HepG2 (cell line): ENCODE measurements around the gene TIAM1. TPM values are rescaled to one million over a fixed set of nuclear protein-coding genes. Genes with fewer than 3 reads are reported as not detected.

Source experiments
- ATAC-seq: fragments of 200-7000 bp; cut with Tn5 transposase; 3 replicates; pipeline ENCODE4 v1.9.1; 2020; ENCODE audit warnings: mild to moderate bottlenecking, moderate library complexity
- BruUV-seq: library from RNA; stranded (reverse); fragments of 400-500 nt; replicated peaks from 2 replicates; lab custom pipeline; 2021; lab: Mats Ljungman, UMichigan
- CTCF ChIA-PET: fragments of 300-600 bp; formaldehyde crosslinking; extraction: SDS; loops from one replicate; lab custom pipeline; 2021; ENCODE audit warnings: low total read pairs, inconsistent platforms, low intra/inter-chr PET ratio; lab: Yijun Ruan, JAX
- POLR2A ChIA-PET: fragments of 350-600 bp; sonication (Branson Sonifier 250); formaldehyde crosslinking; loops from one replicate; lab custom pipeline; 2020; ENCODE audit warnings: antibody characterized with exemption, inconsistent platforms; lab: Yijun Ruan, JAX
- DNase-seq: peaks from one replicate; pipeline ENCODE4 v3.0.0-alpha.2; 2015; ENCODE audit warnings: low spot score
- FAIRE-seq: peaks from 3 replicates; lab custom pipeline; 2011; peaks lifted over from hg19 to GRCh38; lab: Jason Lieb, UNC
- H2AFZ ChIP-seq: one replicate; pipeline ENCODE4 v1.6.1; 2011; ENCODE audit warnings: low read length, inconsistent platforms
- H3K27ac ChIP-seq: fragments of 300-600 bp; 3 replicates; pipeline ENCODE4 v1.8.0; 2011; ENCODE audit warnings: mixed run types, mild to moderate bottlenecking, mixed read lengths, low read length, inconsistent platforms; ENCODE audit not compliant: insufficient read depth; ENCODE audit errors: extremely low read length
- H3K27me3 ChIP-seq, 2 experiments: fragments of 200-600 bp in 1 of 2; 2 replicates in 1 of 2; 3 replicates in 1 of 2; pipeline versions ENCODE4 v1.6.0 to v1.8.0; 2011; ENCODE audit warnings: low read length in 2 of 2, mild to moderate bottlenecking in 2 of 2, moderate library complexity in 2 of 2, inconsistent platforms in 1 of 2; ENCODE audit not compliant: insufficient read depth in 2 of 2, control insufficient read depth in 1 of 2
- H3K36me3 ChIP-seq, 2 experiments: fragments of 200-600 bp in 1 of 2; replicated peaks in 1 of 2; 2 replicates in 1 of 2; 3 replicates in 1 of 2; pipeline versions ENCODE4 v1.5.1 to v1.8.0; 2011; ENCODE audit warnings: low read length in 2 of 2, inconsistent platforms in 1 of 2; ENCODE audit not compliant: insufficient read depth in 2 of 2, control insufficient read depth in 1 of 2
- H3K4me1 ChIP-seq: 2 replicates; pipeline ENCODE4 v1.5.1; 2012; ENCODE audit warnings: low read length, inconsistent platforms; ENCODE audit not compliant: insufficient read depth
- H3K4me2 ChIP-seq: 2 replicates; pipeline ENCODE4 v1.6.0; 2011; ENCODE audit warnings: low read depth, low read length, inconsistent platforms
- H3K4me3 ChIP-seq, 3 experiments: fragments of 200-600 bp in 1 of 3; sonication (generic), shearing (Covaris generic) in 1 of 3; replicated peaks in 1 of 3; 2 replicates each; pipeline ENCODE4 v1.5.1; 2011 to 2016; ENCODE audit warnings: low read length in 3 of 3, inconsistent platforms in 2 of 3, low read depth in 2 of 3, mild to moderate bottlenecking in 2 of 3, control low read depth in 1 of 3, mixed read lengths in 1 of 3; ENCODE audit not compliant: insufficient read depth in 1 of 3
- H3K79me2 ChIP-seq: one replicate; pipeline ENCODE4 v1.6.1; 2011; ENCODE audit warnings: low read length, inconsistent platforms; ENCODE audit not compliant: insufficient read depth
- H3K9ac ChIP-seq: 2 replicates; pipeline ENCODE4 v1.6.0; 2011; ENCODE audit warnings: mild to moderate bottlenecking, low read depth, low read length, inconsistent platforms; ENCODE audit not compliant: insufficient read depth
- H3K9me3 ChIP-seq: 2 replicates; pipeline ENCODE4 v1.5.1; 2012; ENCODE audit warnings: mild to moderate bottlenecking, low read length
- H4K20me1 ChIP-seq: 2 replicates; pipeline ENCODE4 v1.6.0; 2011; ENCODE audit warnings: inconsistent platforms, mild to moderate bottlenecking, low read length, moderate library complexity; ENCODE audit not compliant: insufficient read depth
- MATR3 ChIP-seq: sonication (generic); formaldehyde crosslinking; IDR thresholded peaks from 2 replicates; pipeline ENCODE4 v1.4.0; 2020; ENCODE audit warnings: missing genetic modification reagents
- NFIB ChIP-seq: sonication (generic); formaldehyde crosslinking; IDR thresholded peaks from 2 replicates; pipeline ENCODE4 v1.9.0; 2021; ENCODE audit warnings: missing genetic modification reagents, mild to moderate bottlenecking, borderline replicate concordance
- PPARG ChIP-seq: conservative IDR thresholded peaks from 2 replicates; pipeline ENCODE4 v1.6.1; 2016; ENCODE audit warnings: missing biosample characterization, missing genetic modification reagents
- ZNF235 ChIP-seq: sonication (generic); formaldehyde crosslinking; IDR thresholded peaks from 2 replicates; pipeline ENCODE4 v1.8.1; 2023; ENCODE audit warnings: mild to moderate bottlenecking, missing genetic modification reagents, borderline replicate concordance
- ZNF33B ChIP-seq: sonication (generic); formaldehyde crosslinking; IDR thresholded peaks from 2 replicates; pipeline ENCODE4 v1.5.1; 2020; ENCODE audit warnings: mild to moderate bottlenecking, missing genetic modification reagents
- WGBS: methylation state at CpG from one replicate; pipeline ENCODE4 v1.1.6; 2017; ENCODE audit warnings: low lambda C conversion rate; 5-methylcytosine and 5-hydroxymethylcytosine counted together
- in situ Hi-C: cut with HindIII; loops from 2 replicates; pipeline ENCODE4 v1.10.0; 2017; ENCODE audit warnings: low pct_unique_long_range_greater_than_20kb; ENCODE audit not compliant: extremely low pct_ligation_motif_present
- intact Hi-C: fragments of 100-400 bp; cut with micrococcal nuclease; formaldehyde crosslinking; loops from one replicate; pipeline ENCODE4 v1.10.0; 2022; ENCODE audit not compliant: unreplicated experiment
- polyA plus RNA-seq, 8 experiments: library from polyadenylated mRNA; depleted of rRNA in 3 of 8; stranded (reverse) in 7 of 8; unstranded in 1 of 8; fragments of >200 nt; fragmentation: Illumina TruSeq in 4 of 8; extraction: Trizol in 4 of 8; gene quantifications; 2 replicates each; pipeline versions ENCODE4 v1.2.1 to v1.2.3, GENCODE V29; 2011 to 2016; ENCODE audit warnings: low read depth in 4 of 8, missing spikeins in 1 of 8, mixed read lengths in 1 of 8; ENCODE audit not compliant: insufficient read depth in 1 of 8
- total RNA-seq, 5 experiments: library from RNA; depleted of rRNA; stranded (reverse); fragments of >200 nt; fragmentation: Illumina TruSeq; extraction: Trizol; gene quantifications; 2 replicates each; pipeline ENCODE4 v1.2.3, GENCODE V29; 2016; ENCODE audit warnings: low read depth in 1 of 5
- TF ChIP-seq, protein P1 (sequence below): sonication (generic); formaldehyde crosslinking; IDR thresholded peaks from 2 replicates; pipeline ENCODE4 v1.8.0; 2022; ENCODE audit warnings: low read depth, missing genetic modification reagents
- TF ChIP-seq, protein P2 (sequence below): sonication (generic); formaldehyde crosslinking; IDR thresholded peaks from 2 replicates; pipeline ENCODE4 v1.4.0; 2020; ENCODE audit warnings: missing genetic modification reagents, borderline replicate concordance
- TF ChIP-seq, protein P3 (sequence below): sonication (generic); formaldehyde crosslinking; conservative IDR thresholded peaks from 2 replicates; pipeline ENCODE4 v1.5.0; 2020; ENCODE audit warnings: missing genetic modification reagents

The TIAM1 gene
- total and polyA plus RNA-seq, 2 of the 13 experiments (the other 11 are each of a cell fraction or from before 2014, with no cell fraction given) = 0.13 to 0.24 TPM

DNA sequence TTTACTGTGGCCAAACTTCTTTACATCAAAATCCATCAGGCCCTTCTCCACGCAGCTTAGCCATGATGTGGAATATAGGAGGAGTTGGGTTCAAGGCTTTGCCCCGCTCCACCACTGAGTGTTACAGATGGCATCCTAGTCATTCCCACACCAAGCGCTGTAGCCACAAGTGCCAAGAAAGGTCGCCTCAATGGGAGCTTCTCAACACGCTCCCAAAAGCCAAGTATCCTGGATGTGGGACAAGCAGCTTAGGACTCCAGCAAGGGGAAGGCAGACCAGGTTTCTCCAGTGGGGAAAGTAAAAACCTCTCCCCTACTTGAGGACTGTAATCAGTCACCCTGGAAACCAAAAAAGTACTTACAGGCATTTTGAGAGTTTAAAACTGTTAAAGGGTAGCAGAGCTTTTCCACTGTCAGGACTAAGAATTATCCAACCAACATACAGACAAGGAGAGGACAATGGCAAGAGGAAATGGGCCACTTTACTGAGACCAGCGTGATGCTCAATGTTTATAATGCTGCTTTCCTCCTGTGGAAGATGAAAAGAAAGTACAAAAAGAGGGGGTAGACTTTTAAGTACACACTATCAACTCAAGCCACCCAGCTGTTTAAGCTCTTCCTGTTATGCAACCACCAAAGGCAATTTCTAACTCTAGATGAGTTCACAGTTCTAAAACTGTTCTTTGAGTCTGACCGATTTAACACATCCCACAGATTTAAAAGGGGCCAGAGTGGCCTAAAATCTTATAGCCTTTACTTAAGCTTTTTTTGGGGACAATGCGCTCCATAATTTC lies 185.1 kb downstream of the TIAM1 start:
- Histone ChIP-seq H3K79me2 (no peaks in the 10 kb centered on the region), H3K4me3 (no peak overlapping the region), H3K9ac (no peak overlapping the region), H3K27ac (no peak overlapping the region), H3K27me3 (no peaks in the 10 kb centered on the region; a peak in 1 of 5 replicates), H3K4me1 (no peaks in the 10 kb centered on the region), H3K9me3 (peaks cover 41% of the 10 kb centered on the region), H4K20me1 (no peaks in the 10 kb centered on the region), H3K4me2 (no peak overlapping the region)
- intact Hi-C loops = no loop called here
- BruUV-seq = no TSS peak
- CTCF ChIA-PET = no interaction called here
- TF ChIP-seq, protein P1, sequence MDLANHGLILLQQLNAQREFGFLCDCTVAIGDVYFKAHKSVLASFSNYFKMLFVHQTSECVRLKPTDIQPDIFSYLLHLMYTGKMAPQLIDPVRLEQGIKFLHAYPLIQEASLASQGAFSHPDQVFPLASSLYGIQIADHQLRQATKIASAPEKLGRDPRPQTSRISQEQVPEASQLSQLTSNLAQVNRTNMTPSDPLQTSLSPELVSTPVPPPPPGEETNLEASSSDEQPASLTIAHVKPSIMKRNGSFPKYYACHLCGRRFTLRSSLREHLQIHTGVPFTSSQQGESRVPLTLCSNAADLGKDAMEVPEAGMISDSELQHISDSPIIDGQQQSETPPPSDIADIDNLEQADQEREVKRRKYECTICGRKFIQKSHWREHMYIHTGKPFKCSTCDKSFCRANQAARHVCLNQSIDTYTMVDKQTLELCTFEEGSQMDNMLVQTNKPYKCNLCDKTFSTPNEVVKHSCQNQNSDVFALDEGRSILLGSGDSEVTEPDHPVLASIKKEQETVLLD (CRISPR knock-in tag) = no peak
- TF ChIP-seq, all 625 proteins: peak for 0
- DNase-seq (no peak), ATAC-seq (no peak), FAIRE-seq (no peak)
- in situ Hi-C loops = no loop called here
- Histone ChIP-seq H3K36me3 (no peaks in the 10 kb centered on the region), H2AFZ (no peak overlapping the region)
- POLR2A ChIA-PET = no interaction called here
- WGBS = 52% methylated on average over 8 of the region's 8 CpGs

DNA sequence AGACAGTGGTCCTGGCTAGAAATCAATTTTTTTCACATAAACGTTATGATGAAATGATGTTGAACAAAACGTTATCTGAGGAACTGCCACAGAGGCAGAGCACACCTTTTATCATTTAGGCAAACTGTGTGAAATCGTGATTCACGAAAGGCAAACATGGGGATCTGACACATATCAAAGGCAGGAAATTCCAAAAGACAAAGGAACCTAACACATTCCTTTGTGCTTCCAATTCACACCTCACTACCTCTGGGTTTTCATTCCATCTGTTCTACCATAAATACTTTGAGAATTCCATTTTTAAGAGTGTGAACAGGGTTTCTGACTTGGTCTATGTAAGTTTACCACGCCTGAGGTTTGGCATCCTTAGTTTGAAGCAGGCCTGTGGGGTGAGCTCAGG lies 186.3 kb downstream of the TIAM1 start:
- Histone ChIP-seq H3K79me2 (no peaks in the 10 kb centered on the region), H3K36me3 (no peaks in the 10 kb centered on the region), H3K27me3 (no peaks in the 10 kb centered on the region; a peak in 1 of 5 replicates), H3K4me2 (no peak overlapping the region), H3K4me1 (no peaks in the 10 kb centered on the region), H3K9me3 (peaks cover 42% of the 10 kb centered on the region), H3K27ac (no peak overlapping the region), H3K9ac (no peak overlapping the region), H4K20me1 (no peaks in the 10 kb centered on the region), H3K4me3 (no peak overlapping the region), H2AFZ (no peak overlapping the region)
- ChIA-PET POLR2A (no interaction called here), CTCF (no interaction called here)
- FAIRE-seq (no peak), ATAC-seq (no peak), DNase-seq (no peak)
- in situ Hi-C loops = no loop called here
- intact Hi-C loops = no loop called here
- BruUV-seq = no TSS peak
- 2% methylated on average over 5 of the region's 5 CpGs for WGBS
- TF ChIP-seq ZNF33B (CRISPR knock-in tag) (no peak), NFIB (CRISPR knock-in tag) (no peak), MATR3 (CRISPR knock-in tag) (no peak), PPARG (CRISPR knock-in tag) (no peak), ZNF235 (CRISPR knock-in tag) (no peak)
- TF ChIP-seq, protein P2, sequence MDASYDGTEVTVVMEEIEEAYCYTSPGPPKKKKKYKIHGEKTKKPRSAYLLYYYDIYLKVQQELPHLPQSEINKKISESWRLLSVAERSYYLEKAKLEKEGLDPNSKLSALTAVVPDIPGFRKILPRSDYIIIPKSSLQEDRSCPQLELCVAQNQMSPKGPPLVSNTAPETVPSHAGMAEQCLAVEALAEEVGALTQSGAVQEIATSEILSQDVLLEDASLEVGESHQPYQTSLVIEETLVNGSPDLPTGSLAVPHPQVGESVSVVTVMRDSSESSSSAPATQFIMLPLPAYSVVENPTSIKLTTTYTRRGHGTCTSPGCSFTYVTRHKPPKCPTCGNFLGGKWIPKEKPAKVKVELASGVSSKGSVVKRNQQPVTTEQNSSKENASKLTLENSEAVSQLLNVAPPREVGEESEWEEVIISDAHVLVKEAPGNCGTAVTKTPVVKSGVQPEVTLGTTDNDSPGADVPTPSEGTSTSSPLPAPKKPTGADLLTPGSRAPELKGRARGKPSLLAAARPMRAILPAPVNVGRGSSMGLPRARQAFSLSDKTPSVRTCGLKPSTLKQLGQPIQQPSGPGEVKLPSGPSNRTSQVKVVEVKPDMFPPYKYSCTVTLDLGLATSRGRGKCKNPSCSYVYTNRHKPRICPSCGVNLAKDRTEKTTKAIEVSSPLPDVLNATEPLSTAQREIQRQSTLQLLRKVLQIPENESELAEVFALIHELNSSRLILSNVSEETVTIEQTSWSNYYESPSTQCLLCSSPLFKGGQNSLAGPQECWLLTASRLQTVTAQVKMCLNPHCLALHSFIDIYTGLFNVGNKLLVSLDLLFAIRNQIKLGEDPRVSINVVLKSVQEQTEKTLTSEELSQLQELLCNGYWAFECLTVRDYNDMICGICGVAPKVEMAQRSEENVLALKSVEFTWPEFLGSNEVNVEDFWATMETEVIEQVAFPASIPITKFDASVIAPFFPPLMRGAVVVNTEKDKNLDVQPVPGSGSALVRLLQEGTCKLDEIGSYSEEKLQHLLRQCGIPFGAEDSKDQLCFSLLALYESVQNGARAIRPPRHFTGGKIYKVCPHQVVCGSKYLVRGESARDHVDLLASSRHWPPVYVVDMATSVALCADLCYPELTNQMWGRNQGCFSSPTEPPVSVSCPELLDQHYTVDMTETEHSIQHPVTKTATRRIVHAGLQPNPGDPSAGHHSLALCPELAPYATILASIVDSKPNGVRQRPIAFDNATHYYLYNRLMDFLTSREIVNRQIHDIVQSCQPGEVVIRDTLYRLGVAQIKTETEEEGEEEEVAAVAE (CRISPR knock-in tag) = no peak
- TF ChIP-seq, protein P3, sequence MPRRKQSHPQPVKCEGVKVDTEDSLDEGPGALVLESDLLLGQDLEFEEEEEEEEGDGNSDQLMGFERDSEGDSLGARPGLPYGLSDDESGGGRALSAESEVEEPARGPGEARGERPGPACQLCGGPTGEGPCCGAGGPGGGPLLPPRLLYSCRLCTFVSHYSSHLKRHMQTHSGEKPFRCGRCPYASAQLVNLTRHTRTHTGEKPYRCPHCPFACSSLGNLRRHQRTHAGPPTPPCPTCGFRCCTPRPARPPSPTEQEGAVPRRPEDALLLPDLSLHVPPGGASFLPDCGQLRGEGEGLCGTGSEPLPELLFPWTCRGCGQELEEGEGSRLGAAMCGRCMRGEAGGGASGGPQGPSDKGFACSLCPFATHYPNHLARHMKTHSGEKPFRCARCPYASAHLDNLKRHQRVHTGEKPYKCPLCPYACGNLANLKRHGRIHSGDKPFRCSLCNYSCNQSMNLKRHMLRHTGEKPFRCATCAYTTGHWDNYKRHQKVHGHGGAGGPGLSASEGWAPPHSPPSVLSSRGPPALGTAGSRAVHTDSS (CRISPR knock-in tag) = no peak
